ENCODE data around the gene BST1.

DNA sequence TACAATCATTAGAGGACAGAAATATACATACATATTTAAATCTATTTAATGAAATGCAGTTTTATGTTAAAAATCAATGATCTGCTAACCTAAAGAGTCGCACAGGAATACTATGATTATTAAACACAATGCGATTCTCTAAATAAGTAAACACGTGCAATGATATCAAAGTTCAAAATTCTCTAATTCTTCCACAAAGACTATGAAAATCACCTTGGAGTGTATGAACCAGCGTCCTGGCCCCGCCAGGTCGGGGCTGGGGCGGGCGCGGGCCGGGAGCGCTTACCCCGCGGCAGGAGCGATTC is 21.8 kb upstream of the BST1 start:
- TF ChIP-seq POLR2AphosphoS5 (IDR thresholded peaks at IDR 0.05; ENCODE audit: low read depth, low read length) (no peak), TAF1 (IDR thresholded peaks at IDR 0.05; ENCODE audit: borderline replicate concordance, insufficient read depth, low read length) (no peak), SIN3A (IDR thresholded peaks at IDR 0.05; ENCODE audit: borderline replicate concordance, insufficient read depth, low read length) (no peak)

Measured in PFSK-1 (cell line).